ENCODE results near the gene NFATC1.
A peak's percentile ranks its signal among the peaks of the same experiment; 100 is the strongest.
"Not testable (repeated sequence)": the region's sequence is repeated elsewhere in the genome, so short reads cannot be mapped to it uniquely, and the experiment has no call there.

NFATC1 gene

DNA sequence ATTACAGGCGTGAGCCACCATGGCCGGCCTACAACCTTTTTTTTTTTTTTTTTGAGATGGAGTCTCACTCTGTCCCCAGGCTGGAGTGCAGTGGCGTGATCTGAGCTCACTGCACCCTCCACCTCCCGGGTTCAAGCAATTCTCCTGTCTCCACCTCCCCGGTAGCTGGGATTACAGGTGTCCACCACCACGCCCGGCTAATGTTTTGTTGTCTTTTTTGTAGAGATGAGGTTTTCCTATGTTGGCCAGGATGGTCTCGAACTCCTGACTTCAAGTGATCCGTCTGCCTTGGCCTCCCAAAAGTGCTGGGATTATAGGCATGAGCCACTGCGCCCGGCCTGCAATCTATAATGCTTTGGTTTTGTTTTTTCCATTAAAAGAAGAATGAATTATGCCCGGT is 19.1 kb upstream of the NFATC1 start:
- not testable (repeated sequence) for DNase-seq

- no peak for DNase-seq
Measured at GRCh38 chr18:79377187-79377891, 18.4 kb upstream of the NFATC1 start.

- no peak for DNase-seq
Measured at GRCh38 chr18:79378536-79379250, 17.0 kb upstream of the NFATC1 start.

DNA sequence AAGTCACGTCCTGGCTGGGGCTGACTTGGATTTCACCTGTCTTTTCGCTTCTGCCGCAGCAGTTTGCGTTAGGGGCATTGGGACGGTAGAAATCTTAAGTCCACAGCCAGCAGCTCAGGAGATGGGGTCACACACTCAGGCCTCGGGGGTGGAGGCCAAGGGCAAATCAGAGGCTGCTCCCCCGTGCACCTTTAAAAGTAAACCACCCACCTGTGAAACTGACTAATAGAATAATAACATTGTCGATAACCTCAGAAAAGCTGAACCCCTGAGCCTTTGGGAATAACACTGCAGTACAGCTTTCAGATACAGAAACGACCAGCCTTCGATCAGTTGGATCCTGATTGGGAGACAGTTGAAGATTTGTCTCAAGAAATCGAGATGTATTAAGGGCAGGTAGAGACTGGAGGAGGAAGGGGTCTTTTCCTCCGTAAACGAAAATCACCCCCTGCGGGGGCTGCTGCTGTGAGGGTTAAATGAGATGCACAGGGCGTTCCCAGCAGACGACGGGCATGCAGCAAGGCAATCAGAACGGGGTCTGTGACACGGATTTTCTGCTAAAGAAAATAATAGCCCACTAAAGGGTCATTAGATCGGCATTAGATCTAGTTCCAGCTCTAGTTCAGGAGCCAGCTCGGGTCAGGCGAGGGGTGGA is 16.4 kb upstream of the NFATC1 start:
- no peak for DNase-seq

- no peak for DNase-seq
Measured at GRCh38 chr18:79379931-79380815, 15.6 kb upstream of the NFATC1 start.

DNA sequence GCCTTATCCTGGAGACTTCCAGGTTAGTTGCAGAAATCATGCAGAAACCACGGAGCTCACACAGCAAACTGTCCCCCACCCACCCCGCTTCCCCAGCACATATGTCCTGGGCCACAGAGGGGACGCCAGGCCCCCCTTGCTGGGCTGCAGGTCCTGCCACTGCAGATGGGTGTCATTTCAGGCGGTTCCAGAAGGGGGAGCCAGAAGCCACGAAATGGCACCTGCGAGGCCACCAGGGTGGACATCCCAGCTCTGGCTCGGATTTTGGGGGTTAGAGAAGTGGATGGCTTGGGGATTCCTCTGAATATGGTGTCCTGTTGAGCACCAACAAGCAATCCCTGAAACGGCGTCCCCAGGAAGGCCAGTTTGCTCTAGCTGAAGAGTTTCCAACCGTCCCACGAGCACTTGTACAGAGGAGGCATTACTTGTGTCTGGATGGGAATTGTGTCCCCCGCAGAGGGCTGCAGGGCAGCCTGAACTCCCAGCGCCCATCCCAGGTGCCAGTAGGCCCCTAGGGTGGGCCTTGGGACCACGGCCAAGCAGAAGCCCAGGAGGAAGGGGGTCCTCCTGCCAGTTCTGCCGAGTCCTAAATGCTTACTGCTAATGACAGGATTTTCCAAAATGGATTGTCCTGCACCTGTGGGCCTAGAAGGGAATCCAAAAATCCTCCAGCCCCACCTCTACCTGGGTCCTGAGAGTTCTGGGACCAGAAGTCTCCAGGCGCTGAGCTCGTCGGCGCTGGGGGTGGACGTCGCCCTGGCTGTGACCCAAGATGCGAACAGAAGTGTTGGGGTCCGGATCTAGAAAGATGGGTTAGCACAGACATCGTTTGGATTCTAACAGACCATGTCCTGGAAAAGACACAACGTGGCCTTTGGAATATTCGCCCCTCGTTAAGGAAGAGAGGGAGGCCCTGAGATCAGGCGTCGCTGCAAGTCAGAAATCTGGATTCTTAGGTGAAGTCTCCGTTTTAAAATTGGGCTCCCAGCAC is 14.6 kb upstream of the NFATC1 start:
- DNase-seq: peak; percentile 29

- no peak for DNase-seq
Measured at GRCh38 chr18:79381811-79382311, 13.9 kb upstream of the NFATC1 start.

DNA sequence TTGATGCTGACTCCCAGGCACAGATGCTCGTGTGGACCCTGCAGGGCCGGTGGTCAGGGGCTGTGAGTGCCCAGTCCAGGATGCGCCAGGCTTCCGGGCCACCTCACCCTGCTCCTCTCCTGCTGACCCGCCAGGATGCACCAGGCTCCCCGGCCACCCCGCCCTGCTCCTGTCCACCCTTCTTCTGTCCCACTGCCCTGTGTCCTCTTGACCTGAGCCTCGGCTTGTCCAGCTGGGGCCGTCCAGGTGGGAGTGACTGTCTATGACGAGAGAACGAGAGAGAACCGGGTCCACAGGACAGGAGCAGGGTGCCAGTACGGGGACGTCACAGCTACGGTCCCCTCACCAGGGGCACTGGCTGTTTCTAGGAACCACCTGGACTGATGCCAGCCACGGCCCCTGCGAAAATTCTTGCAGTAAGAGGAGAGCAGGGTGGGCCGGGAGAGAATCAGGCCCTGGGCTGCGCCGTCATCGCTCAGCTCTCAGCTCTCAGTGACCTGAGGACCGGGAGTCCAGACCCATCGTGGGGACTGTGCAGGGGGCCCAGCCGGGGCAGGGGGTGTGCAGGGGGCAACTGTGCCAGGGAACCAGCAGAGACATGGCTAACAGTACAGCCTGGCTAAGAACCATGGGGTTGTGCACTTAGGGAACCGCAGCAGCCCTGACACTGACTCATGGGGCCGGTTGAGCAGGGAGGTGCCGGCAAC is 12.9 kb upstream of the NFATC1 start:
- no peak for DNase-seq

- DNase-seq: no peak
Measured at GRCh38 chr18:79383388-79384056, 12.2 kb upstream of the NFATC1 start.

GRCh38 chr18:79384151-79384807 is 11.5 kb upstream of the NFATC1 start:
- DNase-seq: no peak

GRCh38 chr18:79384834-79385233 is 10.9 kb upstream of the NFATC1 start:
- DNase-seq: no peak

- no peak for DNase-seq
Measured at GRCh38 chr18:79385326-79385707, 10.4 kb upstream of the NFATC1 start.

DNA sequence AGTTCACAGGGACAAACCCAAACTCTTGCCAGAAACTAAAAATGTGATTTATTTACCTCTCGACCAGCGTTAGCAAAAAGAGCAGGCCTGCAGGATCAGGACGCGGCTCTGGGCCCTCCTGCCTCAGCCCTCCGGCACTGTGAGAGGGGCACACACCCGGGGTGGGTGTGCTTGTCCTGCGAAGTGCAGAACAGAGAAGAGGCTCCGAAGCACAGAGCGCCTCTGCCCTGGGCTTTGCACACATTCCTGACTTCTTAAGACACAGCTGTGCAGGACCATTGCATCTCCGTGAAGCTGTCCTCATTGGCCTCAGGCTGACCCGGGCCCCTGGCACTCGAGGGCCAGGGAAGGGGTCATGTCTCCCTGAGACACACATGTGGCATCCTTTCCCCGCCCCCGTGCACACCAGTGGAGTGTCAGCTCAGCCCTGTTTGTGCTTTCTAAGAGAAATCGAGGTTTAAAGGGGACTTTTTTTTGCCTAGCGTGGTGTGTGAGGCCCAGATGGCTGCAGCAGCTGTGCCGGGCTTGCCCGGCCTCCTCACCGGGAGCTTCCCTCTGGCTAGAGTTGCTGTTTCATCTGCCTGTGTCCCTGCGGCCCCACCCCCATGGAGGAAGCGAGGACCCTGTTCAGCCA is 9.9 kb upstream of the NFATC1 start:
- no peak for DNase-seq

- DNase-seq: no peak
Measured at GRCh38 chr18:79386547-79386946, 9.2 kb upstream of the NFATC1 start.

DNA sequence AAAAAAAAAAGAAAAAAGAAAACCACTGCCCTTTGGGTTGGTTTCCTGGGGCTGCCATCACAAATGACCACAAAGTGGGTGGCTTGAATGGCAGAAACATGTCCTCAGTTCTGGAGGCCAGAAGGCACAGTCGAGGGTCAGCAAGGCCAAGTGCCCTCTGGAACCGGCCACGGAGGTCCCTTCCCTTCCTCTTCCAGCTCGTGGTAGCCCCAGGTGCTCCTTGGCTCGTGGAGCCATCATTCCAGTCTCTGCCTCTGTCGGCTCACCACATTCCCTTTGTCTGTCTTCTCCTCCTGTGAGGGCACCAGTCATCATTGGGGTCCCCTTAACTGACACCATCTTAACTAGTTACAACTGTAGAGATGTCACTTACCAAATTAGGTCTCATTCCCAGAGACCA is 8.5 kb upstream of the NFATC1 start:
- no peak for DNase-seq

GRCh38 chr18:79387615-79388014 is 8.1 kb upstream of the NFATC1 start:
- no peak for DNase-seq

- no peak for DNase-seq
Measured at GRCh38 chr18:79388043-79388442, 7.7 kb upstream of the NFATC1 start.

GRCh38 chr18:79389689-79390088 is 6.0 kb upstream of the NFATC1 start:
- no peak for DNase-seq

GRCh38 chr18:79392226-79392625 is 3.5 kb upstream of the NFATC1 start:
- DNase-seq: no peak
